ENCODE measurements around the gene BATF.

DNA sequence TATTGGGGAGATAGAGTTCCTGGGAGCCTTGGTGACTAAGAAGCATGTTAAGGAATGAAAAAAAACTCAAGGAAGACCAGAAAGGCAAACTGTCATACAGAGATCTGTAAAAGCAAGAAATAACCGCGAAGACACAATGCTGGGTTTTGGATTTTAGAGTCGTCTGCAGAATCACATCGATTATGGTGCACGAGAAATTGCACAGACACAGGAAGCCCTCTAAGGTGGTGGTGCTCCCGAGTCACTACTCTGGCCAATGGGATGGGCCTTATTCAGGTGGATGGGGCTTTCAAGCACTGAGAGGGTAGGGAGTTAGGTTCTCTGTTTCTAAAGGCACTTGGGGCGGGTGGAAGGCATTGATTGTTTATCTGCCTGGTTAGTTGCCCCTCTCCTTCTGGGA lies 45.9 kb downstream of the BATF start:
- TF ChIP-seq, protein P1, sequence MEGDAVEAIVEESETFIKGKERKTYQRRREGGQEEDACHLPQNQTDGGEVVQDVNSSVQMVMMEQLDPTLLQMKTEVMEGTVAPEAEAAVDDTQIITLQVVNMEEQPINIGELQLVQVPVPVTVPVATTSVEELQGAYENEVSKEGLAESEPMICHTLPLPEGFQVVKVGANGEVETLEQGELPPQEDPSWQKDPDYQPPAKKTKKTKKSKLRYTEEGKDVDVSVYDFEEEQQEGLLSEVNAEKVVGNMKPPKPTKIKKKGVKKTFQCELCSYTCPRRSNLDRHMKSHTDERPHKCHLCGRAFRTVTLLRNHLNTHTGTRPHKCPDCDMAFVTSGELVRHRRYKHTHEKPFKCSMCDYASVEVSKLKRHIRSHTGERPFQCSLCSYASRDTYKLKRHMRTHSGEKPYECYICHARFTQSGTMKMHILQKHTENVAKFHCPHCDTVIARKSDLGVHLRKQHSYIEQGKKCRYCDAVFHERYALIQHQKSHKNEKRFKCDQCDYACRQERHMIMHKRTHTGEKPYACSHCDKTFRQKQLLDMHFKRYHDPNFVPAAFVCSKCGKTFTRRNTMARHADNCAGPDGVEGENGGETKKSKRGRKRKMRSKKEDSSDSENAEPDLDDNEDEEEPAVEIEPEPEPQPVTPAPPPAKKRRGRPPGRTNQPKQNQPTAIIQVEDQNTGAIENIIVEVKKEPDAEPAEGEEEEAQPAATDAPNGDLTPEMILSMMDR (IDR thresholded peaks at IDR 0.05; ENCODE audit: poor library complexity, severe bottlenecking) = no peak
- TF ChIP-seq EP300 (conservative IDR thresholded peaks at IDR 0.05; ENCODE audit: poor library complexity, severe bottlenecking) (no peak), TAF1 (IDR thresholded peaks at IDR 0.05; ENCODE audit: low read depth) (no peak), POLR2AphosphoS5 (IDR thresholded peaks at IDR 0.05) (no peak), SMC3 (conservative IDR thresholded peaks at IDR 0.05; ENCODE audit: poor library complexity) (no peak), EZH2 (IDR thresholded peaks at IDR 0.05; ENCODE audit: borderline replicate concordance, insufficient read depth, low read length, poor library complexity, severe bottlenecking) (no peak), MXI1 (conservative IDR thresholded peaks at IDR 0.05; ENCODE audit: poor library complexity, severe bottlenecking) (no peak), RAD21 (conservative IDR thresholded peaks at IDR 0.05) (no peak)
- TF ChIP-seq, protein P2, sequence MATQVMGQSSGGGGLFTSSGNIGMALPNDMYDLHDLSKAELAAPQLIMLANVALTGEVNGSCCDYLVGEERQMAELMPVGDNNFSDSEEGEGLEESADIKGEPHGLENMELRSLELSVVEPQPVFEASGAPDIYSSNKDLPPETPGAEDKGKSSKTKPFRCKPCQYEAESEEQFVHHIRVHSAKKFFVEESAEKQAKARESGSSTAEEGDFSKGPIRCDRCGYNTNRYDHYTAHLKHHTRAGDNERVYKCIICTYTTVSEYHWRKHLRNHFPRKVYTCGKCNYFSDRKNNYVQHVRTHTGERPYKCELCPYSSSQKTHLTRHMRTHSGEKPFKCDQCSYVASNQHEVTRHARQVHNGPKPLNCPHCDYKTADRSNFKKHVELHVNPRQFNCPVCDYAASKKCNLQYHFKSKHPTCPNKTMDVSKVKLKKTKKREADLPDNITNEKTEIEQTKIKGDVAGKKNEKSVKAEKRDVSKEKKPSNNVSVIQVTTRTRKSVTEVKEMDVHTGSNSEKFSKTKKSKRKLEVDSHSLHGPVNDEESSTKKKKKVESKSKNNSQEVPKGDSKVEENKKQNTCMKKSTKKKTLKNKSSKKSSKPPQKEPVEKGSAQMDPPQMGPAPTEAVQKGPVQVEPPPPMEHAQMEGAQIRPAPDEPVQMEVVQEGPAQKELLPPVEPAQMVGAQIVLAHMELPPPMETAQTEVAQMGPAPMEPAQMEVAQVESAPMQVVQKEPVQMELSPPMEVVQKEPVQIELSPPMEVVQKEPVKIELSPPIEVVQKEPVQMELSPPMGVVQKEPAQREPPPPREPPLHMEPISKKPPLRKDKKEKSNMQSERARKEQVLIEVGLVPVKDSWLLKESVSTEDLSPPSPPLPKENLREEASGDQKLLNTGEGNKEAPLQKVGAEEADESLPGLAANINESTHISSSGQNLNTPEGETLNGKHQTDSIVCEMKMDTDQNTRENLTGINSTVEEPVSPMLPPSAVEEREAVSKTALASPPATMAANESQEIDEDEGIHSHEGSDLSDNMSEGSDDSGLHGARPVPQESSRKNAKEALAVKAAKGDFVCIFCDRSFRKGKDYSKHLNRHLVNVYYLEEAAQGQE (IDR thresholded peaks at IDR 0.05; ENCODE audit: borderline replicate concordance) = no peak
